Astrocyte of the cerebellum (primary cell): ENCODE measurements around the gene TES.

ENCODE experiments used
- DNase-seq: peaks from one replicate; pipeline ENCODE4 v3.0.0-alpha.2; 2011; ENCODE audit warnings: low read depth
- H3K4me3 ChIP-seq: 2 replicates; pipeline ENCODE4 v1.5.1; 2011; ENCODE audit warnings: mild to moderate bottlenecking, low read depth, low read length, moderate library complexity
- CTCF ChIP-seq: IDR thresholded peaks from 2 replicates; pipeline ENCODE4 v1.5.1; 2012; ENCODE audit warnings: low read length, low read depth, moderate library complexity, mild to moderate bottlenecking; ENCODE audit errors: missing control alignments
- in situ Hi-C: cut with HindIII; loops from 2 replicates; pipeline ENCODE4 v1.10.0; 2017; ENCODE audit warnings: low sequenced_read_pairs

The TES gene

GRCh38 chr7:116197360-116197759 lies 13.0 kb upstream of the TES start:
- TF ChIP-seq CTCF, result no peak
- no peak for DNase-seq
- in situ Hi-C loops, result no loop called here
- no peak overlapping the region for H3K4me3 ChIP-seq

GRCh38 chr7:116198748-116199410 lies 11.5 kb upstream of the TES start:
- no peak overlapping the region for H3K4me3 ChIP-seq
- no peak for TF ChIP-seq CTCF

GRCh38 chr7:116200963-116201362 lies 9.4 kb upstream of the TES start:
- H3K4me3 ChIP-seq, result no peak overlapping the region
- TF ChIP-seq CTCF, result no peak
- DNase-seq, result no peak
- in situ Hi-C loops, result no loop called here

More at GRCh38 chr7:116198748-116199410, 11.5 kb upstream of the TES start:
- no peak for DNase-seq
- in situ Hi-C loops, result no loop called here

- no peak overlapping the region for H3K4me3 ChIP-seq
- in situ Hi-C loops, result no loop called here
- TF ChIP-seq CTCF, result no peak
- DNase-seq, result no peak
Measured at GRCh38 chr7:116206141-116206540, 4.2 kb upstream of the TES start.

- in situ Hi-C loops, result no loop called here
- no peak overlapping the region for H3K4me3 ChIP-seq
- TF ChIP-seq CTCF, result no peak
- no peak for DNase-seq
Measured at GRCh38 chr7:116208919-116209318, 1.4 kb upstream of the TES start.

GRCh38 chr7:116209561-116210070 lies 723 bp upstream of the TES start:
- in situ Hi-C loops, result no loop called here
- H3K4me3 ChIP-seq, result no peak overlapping the region
- no peak for TF ChIP-seq CTCF
- no peak for DNase-seq
